HepG2 (cell line): ENCODE data around the gene CAPZB. TPM values are rescaled to one million over a fixed set of nuclear protein-coding genes. Genes with fewer than 3 reads are reported as not detected.
A peak's percentile ranks its signal among the peaks of the same experiment; 100 is the strongest.

Experiments used
- AGO1 ChIP-seq: fragments of 200-400 bp; formaldehyde crosslinking; IDR thresholded peaks from 2 replicates; pipeline ENCODE4 v1.6.1; 2017; ENCODE audit warnings: mild to moderate bottlenecking, low read depth, low read length, moderate library complexity; ENCODE audit not compliant: poor library complexity, severe bottlenecking
- ATRX ChIP-seq: sonication (generic); formaldehyde crosslinking; IDR thresholded peaks from 2 replicates; pipeline ENCODE4 v1.4.0; 2020; ENCODE audit warnings: missing genetic modification reagents, borderline replicate concordance
- CEBPG ChIP-seq: IDR thresholded peaks from 2 replicates; pipeline ENCODE4 v1.6.1; 2016
- E2F1 ChIP-seq: sonication (generic); formaldehyde crosslinking; IDR thresholded peaks from 2 replicates; pipeline ENCODE4 v1.5.0; 2020; ENCODE audit warnings: missing genetic modification reagents
- KDM3A ChIP-seq: IDR thresholded peaks from 2 replicates; pipeline ENCODE4 v1.6.1; 2018; ENCODE audit warnings: low read depth, missing compliant biosample characterization
- MNT ChIP-seq: fragments of 450-650 bp; IDR thresholded peaks from 2 replicates; pipeline ENCODE4 v1.6.1; 2016
- MXD3 ChIP-seq: IDR thresholded peaks from 2 replicates; pipeline ENCODE4 v1.6.1; 2016; ENCODE audit warnings: mild to moderate bottlenecking, missing biosample characterization, missing genetic modification reagents
- PHF5A ChIP-seq: IDR thresholded peaks from one replicate; pipeline ENCODE4 v1.6.1; 2018; ENCODE audit warnings: low read depth, missing genetic modification reagents; ENCODE audit not compliant: unreplicated experiment
- POLR2G ChIP-seq: fragments of 200-400 bp; formaldehyde crosslinking; IDR thresholded peaks from 2 replicates; pipeline ENCODE4 v1.6.1; 2018; ENCODE audit warnings: mild to moderate bottlenecking, low read depth, low read length, moderate library complexity
- TOE1 ChIP-seq: sonication (generic); formaldehyde crosslinking; IDR thresholded peaks from 2 replicates; pipeline ENCODE4 v1.4.0; 2020; ENCODE audit warnings: mild to moderate bottlenecking, missing genetic modification reagents
- TRIM22 ChIP-seq: fragments of 450-650 bp; IDR thresholded peaks from 2 replicates; pipeline ENCODE4 v1.6.1; 2017
- ZFP1 ChIP-seq: IDR thresholded peaks from 2 replicates; pipeline ENCODE4 v1.6.1; 2016
- ZFP41 ChIP-seq: sonication (generic); formaldehyde crosslinking; IDR thresholded peaks from 2 replicates; pipeline ENCODE4 v1.4.0; 2020; ENCODE audit warnings: mild to moderate bottlenecking, missing genetic modification reagents, borderline replicate concordance
- ZMYM3 ChIP-seq: sonication (generic); formaldehyde crosslinking; IDR thresholded peaks from 2 replicates; pipeline ENCODE4 v1.5.1; 2020; ENCODE audit warnings: mild to moderate bottlenecking, missing genetic modification reagents
- ZNF180 ChIP-seq: sonication (generic); formaldehyde crosslinking; IDR thresholded peaks from 2 replicates; pipeline ENCODE4 v1.4.0; 2020; ENCODE audit warnings: low read depth, missing genetic modification reagents, borderline replicate concordance
- ZNF20 ChIP-seq: sonication (generic); formaldehyde crosslinking; IDR thresholded peaks from 2 replicates; pipeline ENCODE4 v1.4.0; 2020; ENCODE audit warnings: mild to moderate bottlenecking, moderate library complexity, missing genetic modification reagents
- ZNF24 ChIP-seq: fragments of 450-650 bp; IDR thresholded peaks from 2 replicates; pipeline ENCODE4 v1.6.1; 2017; ENCODE audit warnings: antibody characterized with exemption, mild to moderate bottlenecking
- ZNF263 ChIP-seq: sonication (generic); formaldehyde crosslinking; IDR thresholded peaks from 2 replicates; pipeline ENCODE4 v1.4.0; 2020; ENCODE audit warnings: missing genetic modification reagents
- ZNF317 ChIP-seq: sonication (generic); formaldehyde crosslinking; IDR thresholded peaks from 2 replicates; pipeline ENCODE4 v1.5.0; 2020; ENCODE audit warnings: mild to moderate bottlenecking, missing genetic modification reagents
- ZNF513 ChIP-seq: sonication (generic); formaldehyde crosslinking; conservative IDR thresholded peaks from 2 replicates; pipeline ENCODE4 v1.5.0; 2020; ENCODE audit warnings: missing genetic modification reagents
- ZNF570 ChIP-seq: sonication (generic); formaldehyde crosslinking; IDR thresholded peaks from 2 replicates; pipeline ENCODE4 v1.4.0; 2020; ENCODE audit warnings: mild to moderate bottlenecking, missing genetic modification reagents, borderline replicate concordance
- polyA plus RNA-seq, 8 experiments: library from polyadenylated mRNA; depleted of rRNA in 3 of 8; stranded (reverse) in 7 of 8; unstranded in 1 of 8; fragments of >200 nt; fragmentation: Illumina TruSeq in 4 of 8; extraction: Trizol in 4 of 8; gene quantifications; 2 replicates each; pipeline versions ENCODE4 v1.2.1 to v1.2.3, GENCODE V29; 2011 to 2016; ENCODE audit warnings: low read depth in 4 of 8, missing spikeins in 1 of 8, mixed read lengths in 1 of 8; ENCODE audit not compliant: insufficient read depth in 1 of 8
- total RNA-seq, 5 experiments: library from RNA; depleted of rRNA; stranded (reverse); fragments of >200 nt; fragmentation: Illumina TruSeq; extraction: Trizol; gene quantifications; 2 replicates each; pipeline ENCODE4 v1.2.3, GENCODE V29; 2016; ENCODE audit warnings: low read depth in 1 of 5
- TF ChIP-seq, protein P1 (sequence below): sonication (generic); formaldehyde crosslinking; IDR thresholded peaks from 2 replicates; pipeline ENCODE4 v1.5.0; 2020; ENCODE audit warnings: mild to moderate bottlenecking, missing genetic modification reagents
- TF ChIP-seq, protein P2 (sequence below): IDR thresholded peaks from 2 replicates; pipeline ENCODE4 v1.6.1; 2016; ENCODE audit warnings: low read depth, borderline replicate concordance

The CAPZB gene
- total and polyA plus RNA-seq, 2 of the 13 experiments (the other 11 are each of a cell fraction or from before 2014, with no cell fraction given): 58.9 to 76.9 TPM

DNA sequence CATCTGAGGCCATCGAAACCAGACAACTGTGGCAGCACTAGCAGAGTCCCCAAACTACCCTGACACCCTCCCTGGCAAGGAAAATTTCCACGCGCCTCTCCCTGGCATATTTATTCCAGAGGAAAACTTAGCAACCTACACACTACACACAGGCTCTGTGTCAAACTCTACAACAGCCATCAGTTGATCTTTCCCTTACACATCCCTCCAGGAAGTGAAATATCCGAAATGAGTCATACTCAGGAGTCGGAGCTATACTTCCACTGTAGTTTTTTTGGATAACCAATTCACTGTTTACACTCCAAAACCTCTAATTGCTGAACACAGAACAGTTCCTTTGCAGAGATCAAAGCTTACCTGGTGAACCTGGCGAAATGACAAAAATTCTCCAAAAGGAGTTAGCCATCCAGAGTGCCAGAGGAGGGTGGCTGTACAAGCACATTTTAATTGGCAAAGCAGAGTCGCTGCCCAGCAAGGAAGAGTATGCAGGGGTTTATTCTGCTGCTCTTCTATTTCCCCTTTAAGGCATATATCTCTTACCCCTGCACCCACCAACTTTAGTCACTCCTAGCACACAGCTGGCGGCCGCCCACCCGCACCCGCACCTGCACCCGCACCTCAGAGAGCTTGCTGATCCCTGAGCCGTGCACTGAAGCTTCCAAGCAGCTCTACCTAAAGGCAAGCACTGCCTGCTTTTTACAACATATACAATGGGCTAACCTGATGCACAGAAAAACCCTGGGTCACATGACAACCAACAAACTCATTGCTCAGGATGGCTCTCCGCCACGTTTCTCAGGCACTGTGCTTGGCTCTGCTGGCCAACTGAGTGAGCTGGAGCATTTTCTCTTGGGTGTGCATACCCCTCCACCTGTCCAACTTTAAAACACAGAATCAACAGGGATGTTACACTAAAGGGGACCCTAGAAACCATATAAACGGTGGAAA lies 54.9 kb downstream of the CAPZB start (continued):
- TF ChIP-seq POLR2G: no peak
- TF ChIP-seq ZNF20: no peak
- TF ChIP-seq ZMYM3 (CRISPR knock-in tag): no peak
- TF ChIP-seq MNT: no peak
- no peak for TF ChIP-seq PHF5A (CRISPR knock-in tag)
- TF ChIP-seq ATRX (CRISPR knock-in tag): no peak
- TF ChIP-seq KDM3A (CRISPR knock-in tag): no peak
- no peak for TF ChIP-seq ZNF24
- peak; percentile 34; the same call in 1 of the 2 replicates for TF ChIP-seq CEBPG
- TF ChIP-seq ZNF180 (CRISPR knock-in tag): no peak
- TF ChIP-seq AGO1: no peak
- no peak for TF ChIP-seq ZNF513 (CRISPR knock-in tag)
- no peak for TF ChIP-seq ZNF570 (CRISPR knock-in tag)
- no peak for TF ChIP-seq ZFP1
- TF ChIP-seq TOE1 (CRISPR knock-in tag): no peak
- TF ChIP-seq E2F1 (CRISPR knock-in tag): no peak
- no peak for TF ChIP-seq TRIM22
- no peak for TF ChIP-seq ZNF317 (CRISPR knock-in tag)
- TF ChIP-seq, protein P1, sequence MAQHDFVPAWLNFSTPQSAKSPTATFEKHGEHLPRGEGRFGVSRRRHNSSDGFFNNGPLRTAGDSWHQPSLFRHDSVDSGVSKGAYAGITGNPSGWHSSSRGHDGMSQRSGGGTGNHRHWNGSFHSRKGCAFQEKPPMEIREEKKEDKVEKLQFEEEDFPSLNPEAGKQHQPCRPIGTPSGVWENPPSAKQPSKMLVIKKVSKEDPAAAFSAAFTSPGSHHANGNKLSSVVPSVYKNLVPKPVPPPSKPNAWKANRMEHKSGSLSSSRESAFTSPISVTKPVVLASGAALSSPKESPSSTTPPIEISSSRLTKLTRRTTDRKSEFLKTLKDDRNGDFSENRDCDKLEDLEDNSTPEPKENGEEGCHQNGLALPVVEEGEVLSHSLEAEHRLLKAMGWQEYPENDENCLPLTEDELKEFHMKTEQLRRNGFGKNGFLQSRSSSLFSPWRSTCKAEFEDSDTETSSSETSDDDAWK (CRISPR knock-in tag): no peak
- TF ChIP-seq MXD3 (CRISPR knock-in tag): no peak
- TF ChIP-seq ZFP41: no peak
- TF ChIP-seq ZNF263 (CRISPR knock-in tag): no peak
- TF ChIP-seq, protein P2, sequence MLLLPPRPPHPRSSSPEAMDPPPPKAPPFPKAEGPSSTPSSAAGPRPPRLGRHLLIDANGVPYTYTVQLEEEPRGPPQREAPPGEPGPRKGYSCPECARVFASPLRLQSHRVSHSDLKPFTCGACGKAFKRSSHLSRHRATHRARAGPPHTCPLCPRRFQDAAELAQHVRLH (CRISPR knock-in tag): peak; percentile 28; the same call in 1 of the 2 replicates
